Esophagus squamous epithelium (tissue), 5 donors: ENCODE data around the gene FBXL20. TPM values are rescaled to one million over a fixed set of nuclear protein-coding genes. Genes with fewer than 3 reads are reported as not detected.
"Not testable (repeated sequence)": the region's sequence is repeated elsewhere in the genome, so short reads cannot be mapped to it uniquely, and the experiment has no call there.

Experiments
- DNase-seq: peaks from one replicate; lab custom pipeline; 2025; lab: John Stamatoyannopoulos, UW
- H3K27ac ChIP-seq, 4 donors: fragments of 200-600 bp; sonication (generic); one replicate each; pipeline ENCODE4 v1.5.1; 2016 to 2019; ENCODE audit warnings: mild to moderate bottlenecking in 1 of 4
- H3K27me3 ChIP-seq, 4 donors: fragments of 200-600 bp; sonication (generic); 1 replicate in 3 of 4; 2 replicates in 1 of 4; pipeline versions ENCODE4 v1.5.1 to v1.6.0; 2017 to 2021; ENCODE audit warnings: antibody characterized with exemption in 1 of 4
- H3K36me3 ChIP-seq, 3 donors: fragments of 200-600 bp; sonication (generic); one replicate each; pipeline ENCODE4 v1.5.1; 2016 to 2019
- H3K4me1 ChIP-seq, 3 donors: fragments of 200-600 bp; sonication (generic); one replicate each; pipeline ENCODE4 v1.5.1; 2017 to 2019
- H3K4me3 ChIP-seq, 4 donors: fragments of 200-600 bp; sonication (generic); 1 replicate in 3 of 4; 2 replicates in 1 of 4; pipeline ENCODE4 v1.5.1; 2016 to 2019; ENCODE audit warnings: mild to moderate bottlenecking in 2 of 4, moderate library complexity in 1 of 4
- H3K9me3 ChIP-seq, 3 donors: fragments of 200-600 bp; sonication (generic); one replicate each; pipeline ENCODE4 v1.5.1; 2016 to 2019
- POLR2A ChIP-seq, 4 donors: fragments of 450-650 bp; IDR thresholded peaks; one replicate each; pipeline ENCODE4 v1.6.1; 2017; ENCODE audit warnings: antibody characterized with exemption in 4 of 4, mild to moderate bottlenecking in 4 of 4, moderate library complexity in 3 of 4
- WGBS, 2 donors: methylation state at CpG; one replicate each; pipeline ENCODE4 v1.1.5; 2018; 5-methylcytosine and 5-hydroxymethylcytosine counted together
- intact Hi-C: fragments of 100-400 bp; cut with DNase I; formaldehyde crosslinking; loops from one replicate; pipeline ENCODE4 v1.15.0; 2022
- total RNA-seq, 4 donors: library from RNA; depleted of rRNA; stranded (reverse); fragments of >200 nt; gene quantifications; one replicate each; pipeline ENCODE4 v1.1.0, GENCODE V29; 2016
- TF ChIP-seq, protein P1 (sequence below), 6 experiments: fragments of 450-650 bp in 4 of 6; fragments of 200-600 bp in 2 of 6; sonication (generic) in 2 of 6; IDR thresholded peaks; one replicate each; pipeline ENCODE4 v1.5.1; 2016 to 2019; ENCODE audit warnings: antibody characterized with exemption in 6 of 6, mild to moderate bottlenecking in 4 of 6, moderate library complexity in 4 of 6
- donor health status: DM: yes; HTN: yes; CAD: no.

The FBXL20 gene
- total RNA-seq, 4 donors from 2014 or later = 5.0 to 10.3 (median 6.8) TPM

DNA sequence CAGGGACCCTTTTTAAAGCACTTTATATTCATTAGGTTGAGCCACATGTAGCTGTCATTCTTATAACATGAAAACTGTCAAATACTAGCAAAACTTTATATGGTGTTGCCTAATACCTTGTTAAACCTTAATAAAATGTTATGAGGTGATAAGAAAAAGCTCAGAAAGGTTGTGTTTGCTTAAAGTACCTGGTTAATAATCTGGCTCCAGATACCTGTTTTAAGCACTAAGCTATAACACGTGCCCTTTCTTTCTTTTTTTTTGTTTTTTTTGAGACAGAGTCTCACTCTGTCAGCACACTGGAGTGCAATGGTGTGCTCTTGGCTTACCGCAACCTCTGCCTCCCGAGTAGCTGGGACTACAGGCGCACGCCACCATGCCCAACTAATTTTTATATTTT, 116.7 kb downstream of the FBXL20 start:
- H3K36me3 ChIP-seq = peaks cover 0 to 58% (median 0%) of the 10 kb centered on the region in 3 donors
- H3K4me1 ChIP-seq = no peaks in the 10 kb centered on the region
- TF ChIP-seq, protein P1, sequence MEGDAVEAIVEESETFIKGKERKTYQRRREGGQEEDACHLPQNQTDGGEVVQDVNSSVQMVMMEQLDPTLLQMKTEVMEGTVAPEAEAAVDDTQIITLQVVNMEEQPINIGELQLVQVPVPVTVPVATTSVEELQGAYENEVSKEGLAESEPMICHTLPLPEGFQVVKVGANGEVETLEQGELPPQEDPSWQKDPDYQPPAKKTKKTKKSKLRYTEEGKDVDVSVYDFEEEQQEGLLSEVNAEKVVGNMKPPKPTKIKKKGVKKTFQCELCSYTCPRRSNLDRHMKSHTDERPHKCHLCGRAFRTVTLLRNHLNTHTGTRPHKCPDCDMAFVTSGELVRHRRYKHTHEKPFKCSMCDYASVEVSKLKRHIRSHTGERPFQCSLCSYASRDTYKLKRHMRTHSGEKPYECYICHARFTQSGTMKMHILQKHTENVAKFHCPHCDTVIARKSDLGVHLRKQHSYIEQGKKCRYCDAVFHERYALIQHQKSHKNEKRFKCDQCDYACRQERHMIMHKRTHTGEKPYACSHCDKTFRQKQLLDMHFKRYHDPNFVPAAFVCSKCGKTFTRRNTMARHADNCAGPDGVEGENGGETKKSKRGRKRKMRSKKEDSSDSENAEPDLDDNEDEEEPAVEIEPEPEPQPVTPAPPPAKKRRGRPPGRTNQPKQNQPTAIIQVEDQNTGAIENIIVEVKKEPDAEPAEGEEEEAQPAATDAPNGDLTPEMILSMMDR (IDR thresholded peaks at IDR 0.05) = no peak
- TF ChIP-seq POLR2A (IDR thresholded peaks at IDR 0.05) = no peak
- no peak overlapping the region for H3K27ac ChIP-seq
- intact Hi-C loops = no loop called here
- no peaks in the 10 kb centered on the region for H3K27me3 ChIP-seq
- no peak overlapping the region for H3K4me3 ChIP-seq
- no peaks in the 10 kb centered on the region for H3K9me3 ChIP-seq
- no peak for DNase-seq
- WGBS, 2 donors = 94 to 96% methylated on average over 5 of the region's 5 CpGs

GRCh38 chr17:39283896-39284295, 117.5 kb downstream of the FBXL20 start:
- Histone ChIP-seq H3K27me3 (no peaks in the 10 kb centered on the region), H3K4me1 (no peaks in the 10 kb centered on the region), H3K9me3 (no peaks in the 10 kb centered on the region), H3K27ac (no peak overlapping the region), H3K4me3 (no peak overlapping the region), H3K36me3 (peaks cover 0 to 66% (median 0%) of the 10 kb centered on the region in 3 donors)
- TF ChIP-seq POLR2A (IDR thresholded peaks at IDR 0.05) = no peak
- TF ChIP-seq, protein P1 (IDR thresholded peaks at IDR 0.05) = no peak
- no peak for DNase-seq
- intact Hi-C loops = no loop called here
- WGBS, 2 donors = 87 to 93% methylated on average over 1 of the region's 1 CpG

- intact Hi-C loops = no loop called here
- no peaks in the 10 kb centered on the region for H3K4me1 ChIP-seq
- WGBS, 2 donors = 90 to 96% methylated on average over 4 of the region's 4 CpGs
- H3K27ac ChIP-seq = no peak overlapping the region
- no peaks in the 10 kb centered on the region for H3K9me3 ChIP-seq
- peaks cover 0 to 69% (median 0%) of the 10 kb centered on the region in 3 donors for H3K36me3 ChIP-seq
- TF ChIP-seq, protein P1 (IDR thresholded peaks at IDR 0.05) = no peak
- TF ChIP-seq POLR2A (IDR thresholded peaks at IDR 0.05) = no peak
- H3K27me3 ChIP-seq = no peaks in the 10 kb centered on the region
- no peak overlapping the region for H3K4me3 ChIP-seq
- DNase-seq = no peak
Measured at GRCh38 chr17:39283098-39283497, 118.3 kb downstream of the FBXL20 start.

DNA sequence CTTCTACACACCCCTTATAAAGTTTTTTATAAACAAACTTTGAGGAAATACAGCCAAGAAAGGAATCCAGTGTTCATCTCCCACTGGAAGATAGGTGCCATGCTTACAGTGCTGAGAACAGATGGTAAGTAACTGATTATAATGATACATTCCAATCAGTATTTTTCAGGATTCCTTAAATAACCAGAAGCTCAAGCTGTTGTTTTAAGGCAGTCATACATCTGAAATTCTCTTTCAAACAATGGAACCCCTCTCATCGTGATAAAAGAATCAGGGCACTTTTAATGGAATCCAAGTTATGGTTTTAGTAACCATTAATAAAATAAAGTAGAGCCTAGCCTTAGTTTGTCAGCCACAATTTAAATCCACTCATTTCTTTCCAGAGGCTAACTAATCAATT, 119.6 kb downstream of the FBXL20 start:
- no peaks in the 10 kb centered on the region for H3K4me1 ChIP-seq
- H3K27me3 ChIP-seq = no peaks in the 10 kb centered on the region
- no peak for TF ChIP-seq POLR2A (IDR thresholded peaks at IDR 0.05)
- TF ChIP-seq, protein P1 (IDR thresholded peaks at IDR 0.05) = no peak
- H3K4me3 ChIP-seq = no peak overlapping the region
- WGBS, 2 donors = 52 to 63% methylated on average over 1 of the region's 1 CpG
- no peaks in the 10 kb centered on the region for H3K9me3 ChIP-seq
- intact Hi-C loops = no loop called here
- no peak for DNase-seq
- no peak overlapping the region for H3K27ac ChIP-seq
- peaks cover 0 to 69% (median 0%) of the 10 kb centered on the region in 3 donors for H3K36me3 ChIP-seq

- intact Hi-C loops, H3K27me3 ChIP-seq: not testable (repeated sequence)
- peaks cover 0 to 80% (median 0%) of the 10 kb centered on the region in 3 donors for H3K36me3 ChIP-seq
Measured at GRCh38 chr17:39278246-39278645, 123.2 kb downstream of the FBXL20 start.

DNA sequence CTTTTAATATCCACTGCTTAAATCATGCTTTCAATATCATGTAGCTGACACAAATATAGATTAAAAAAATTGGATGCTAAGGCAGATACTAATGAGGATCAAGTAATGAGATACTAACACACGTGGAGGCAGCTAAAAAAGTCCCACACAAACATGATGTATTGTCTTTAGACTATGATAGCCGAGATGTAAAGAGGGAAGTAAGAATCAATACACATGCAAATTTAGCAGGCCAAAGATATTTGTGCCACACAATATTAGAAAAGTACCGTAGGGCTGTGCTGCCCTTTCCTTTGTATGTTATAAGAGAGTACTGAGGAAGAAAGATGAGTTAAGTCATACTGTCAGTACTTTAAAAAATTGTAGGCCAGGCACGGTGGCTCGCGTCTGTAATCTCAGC, 124.3 kb downstream of the FBXL20 start:
- Histone ChIP-seq H3K9me3 (no peaks in the 10 kb centered on the region), H3K4me3 (no peak overlapping the region), H3K36me3 (peaks cover 0 to 84% (median 0%) of the 10 kb centered on the region in 3 donors), H3K27ac (no peak overlapping the region), H3K27me3 (no peaks in the 10 kb centered on the region), H3K4me1 (no peaks in the 10 kb centered on the region)
- TF ChIP-seq, protein P1 (IDR thresholded peaks at IDR 0.05) = no peak
- TF ChIP-seq POLR2A (IDR thresholded peaks at IDR 0.05) = no peak
- no peak for DNase-seq
- 67 to 92% methylated on average over 6 of the region's 6 CpGs for WGBS, 2 donors
- intact Hi-C loops = no loop called here

More at GRCh38 chr17:39278246-39278645, 123.2 kb downstream of the FBXL20 start:
- not testable (repeated sequence) for H3K4me3 ChIP-seq, H3K27ac ChIP-seq, H3K4me1 ChIP-seq, DNase-seq, H3K9me3 ChIP-seq
- WGBS, 2 donors = 95% methylated on average over 8 of the region's 8 CpGs
